GM19240 (cell line): Measurements from ENCODE around the gene EFCAB11.
"Not testable (repeated sequence)": the region's sequence is repeated elsewhere in the genome, so short reads cannot be mapped to it uniquely, and the experiment has no call there.

Source experiments
- DNase-seq: peaks from one replicate; pipeline ENCODE4 v3.0.0; 2011; ENCODE audit warnings: low spot score; ENCODE audit not compliant: insufficient read length

The EFCAB11 gene

GRCh38 chr14:89912221-89912620, 42.3 kb downstream of the EFCAB11 start:
- DNase-seq = no peak

DNA sequence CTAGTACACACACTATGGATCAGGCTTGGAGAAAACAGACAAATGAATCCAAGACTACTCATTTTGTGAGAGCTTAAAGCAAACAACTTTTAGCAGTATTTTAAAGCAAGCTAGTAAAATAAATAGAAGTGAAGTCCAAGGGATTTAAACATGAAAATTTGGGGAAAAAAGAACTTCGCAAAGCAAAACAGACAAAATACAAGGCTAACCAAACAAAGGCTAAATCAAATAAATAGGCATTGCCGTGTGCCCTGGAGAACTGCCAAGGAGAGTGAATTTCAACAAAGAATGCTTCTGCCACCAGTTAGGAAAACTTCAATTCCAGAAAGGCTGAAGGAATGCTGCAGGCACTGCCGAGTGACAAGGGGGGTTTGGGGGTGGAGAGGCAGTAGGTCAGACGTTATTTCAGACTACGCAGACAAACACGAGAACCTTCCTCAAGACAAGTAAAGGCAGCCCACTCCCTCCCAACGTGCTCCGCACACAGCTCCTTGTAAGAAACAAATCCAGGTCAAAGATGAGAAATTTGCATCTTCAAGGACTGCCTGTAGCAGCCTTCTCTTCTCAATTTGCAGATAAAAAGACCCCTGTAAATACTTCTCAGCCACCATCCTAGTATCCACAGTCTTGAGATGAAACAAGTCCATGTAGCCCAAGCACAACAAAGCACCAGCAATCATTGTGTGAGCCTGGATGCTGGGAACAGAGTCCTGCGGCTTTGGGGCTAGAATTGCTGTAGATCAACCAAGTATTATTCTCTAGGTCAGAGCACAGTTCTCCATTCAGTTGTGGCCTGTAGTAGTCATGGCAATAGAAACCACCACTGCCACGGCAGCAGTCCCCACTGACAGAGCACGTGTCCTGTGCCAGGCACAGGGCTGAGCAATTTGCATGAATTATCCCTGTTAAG, 43.3 kb downstream of the EFCAB11 start:
- DNase-seq = no peak

DNA sequence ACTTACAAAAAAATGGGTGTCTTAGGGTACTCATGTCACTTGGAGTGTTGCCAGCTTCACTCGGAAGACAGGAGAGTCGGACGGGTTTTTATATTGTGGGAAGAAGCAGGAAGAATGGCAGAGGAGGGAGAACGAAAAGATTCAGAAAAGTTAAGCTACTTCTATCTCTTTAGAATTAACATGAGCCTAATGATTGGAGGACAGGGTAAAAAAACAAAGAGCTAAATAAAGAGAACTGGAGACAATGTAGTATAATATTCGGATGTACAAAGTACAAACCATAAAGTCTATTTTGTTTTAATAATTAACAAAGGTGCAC, 43.9 kb downstream of the EFCAB11 start:
- DNase-seq = no peak

DNA sequence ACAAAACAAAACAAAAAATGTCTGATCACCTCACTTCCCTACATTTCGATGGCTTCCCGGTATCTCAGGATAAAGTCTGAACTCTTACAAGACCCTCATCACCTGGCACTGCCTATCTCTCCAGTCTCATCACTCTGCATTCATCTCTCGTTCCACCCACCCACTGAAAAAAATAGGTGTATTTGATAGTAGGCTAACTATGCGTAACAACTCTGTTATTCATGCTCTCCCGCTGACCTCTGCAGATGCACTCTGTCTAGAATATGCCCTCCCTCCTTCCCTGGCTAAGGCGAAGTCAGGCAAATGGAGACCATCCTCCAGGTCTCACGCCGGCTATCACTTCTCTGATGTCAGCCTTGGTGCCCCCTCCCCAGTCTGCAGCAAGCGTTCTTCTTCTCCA, 44.9 kb downstream of the EFCAB11 start:
- DNase-seq = no peak

DNA sequence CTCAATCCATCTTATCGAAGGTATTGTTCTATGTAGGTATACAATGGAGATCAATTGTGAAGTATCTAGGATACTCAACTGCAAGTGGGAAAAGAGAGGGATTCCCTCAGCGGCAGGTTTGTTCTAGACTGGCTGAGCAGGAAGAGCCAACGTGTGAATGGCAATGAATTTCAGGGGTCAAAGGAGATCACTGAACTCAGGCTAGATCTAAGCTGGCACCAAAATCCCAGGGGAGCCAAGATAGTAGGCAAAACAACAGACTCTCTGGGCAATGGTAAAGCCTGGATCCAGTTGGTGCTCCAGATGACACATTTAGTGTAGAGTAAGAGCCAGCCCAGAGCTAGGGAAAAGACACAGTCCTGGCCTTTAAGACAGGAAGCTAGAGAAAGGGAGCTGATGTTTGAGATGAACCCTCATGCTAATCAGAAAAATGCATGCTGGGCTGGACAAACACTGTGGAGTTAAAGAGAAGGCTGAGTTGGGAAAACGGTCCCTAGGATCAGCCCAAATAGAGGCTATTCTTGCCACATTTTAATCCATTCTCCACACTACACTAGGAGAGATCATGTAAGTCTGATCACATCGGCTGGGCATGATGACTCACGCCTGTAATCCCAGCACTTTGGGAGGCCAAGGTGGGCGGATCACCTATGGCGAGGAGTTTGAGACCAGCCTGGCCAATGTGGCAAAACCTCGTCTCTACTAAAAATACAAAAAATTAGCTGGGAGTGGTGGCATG, 45.6 kb downstream of the EFCAB11 start:
- DNase-seq = no peak

GRCh38 chr14:89907655-89908054, 46.9 kb downstream of the EFCAB11 start:
- DNase-seq = no peak

DNA sequence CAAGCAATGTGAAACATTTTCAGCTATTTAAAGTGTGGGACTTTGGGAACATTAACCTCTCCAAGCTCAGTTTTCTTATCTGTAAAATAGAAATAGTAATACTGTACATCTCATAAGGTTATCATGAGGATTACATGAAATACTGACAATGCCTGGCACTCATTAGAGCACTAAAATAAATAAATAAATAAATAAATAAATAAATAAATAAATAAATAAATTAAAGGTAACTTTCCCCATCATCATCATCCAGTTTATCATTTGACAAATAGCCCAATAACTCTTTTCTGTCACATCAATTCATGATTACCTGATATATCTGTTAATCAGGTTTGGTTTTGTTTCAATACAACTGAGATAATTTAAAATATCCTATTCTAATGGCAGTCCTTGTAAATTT, 48.5 kb downstream of the EFCAB11 start:
- no peak for DNase-seq

- no peak for DNase-seq
Measured at GRCh38 chr14:89903340-89903952, 51.1 kb downstream of the EFCAB11 start.

DNA sequence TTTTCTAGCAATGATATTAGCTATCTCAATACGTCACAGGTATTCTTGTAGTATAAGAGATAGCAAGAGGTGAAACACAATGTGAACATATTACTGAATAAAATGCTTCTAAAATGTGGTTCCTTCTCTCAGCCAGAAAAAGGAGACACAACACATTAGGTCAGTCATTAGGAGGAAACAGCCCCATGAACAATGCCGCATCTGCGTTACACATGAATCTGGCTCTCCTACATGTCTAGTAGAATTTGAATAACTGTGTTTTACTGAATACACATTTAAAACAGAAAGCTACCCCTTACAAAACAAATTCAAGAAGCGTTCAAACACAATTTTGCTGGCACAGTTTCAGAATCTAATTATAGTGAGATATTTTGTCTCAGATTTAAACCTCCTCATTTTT, 51.6 kb downstream of the EFCAB11 start:
- no peak for DNase-seq

GRCh38 chr14:89900802-89901201, 53.7 kb downstream of the EFCAB11 start:
- no peak for DNase-seq

DNA sequence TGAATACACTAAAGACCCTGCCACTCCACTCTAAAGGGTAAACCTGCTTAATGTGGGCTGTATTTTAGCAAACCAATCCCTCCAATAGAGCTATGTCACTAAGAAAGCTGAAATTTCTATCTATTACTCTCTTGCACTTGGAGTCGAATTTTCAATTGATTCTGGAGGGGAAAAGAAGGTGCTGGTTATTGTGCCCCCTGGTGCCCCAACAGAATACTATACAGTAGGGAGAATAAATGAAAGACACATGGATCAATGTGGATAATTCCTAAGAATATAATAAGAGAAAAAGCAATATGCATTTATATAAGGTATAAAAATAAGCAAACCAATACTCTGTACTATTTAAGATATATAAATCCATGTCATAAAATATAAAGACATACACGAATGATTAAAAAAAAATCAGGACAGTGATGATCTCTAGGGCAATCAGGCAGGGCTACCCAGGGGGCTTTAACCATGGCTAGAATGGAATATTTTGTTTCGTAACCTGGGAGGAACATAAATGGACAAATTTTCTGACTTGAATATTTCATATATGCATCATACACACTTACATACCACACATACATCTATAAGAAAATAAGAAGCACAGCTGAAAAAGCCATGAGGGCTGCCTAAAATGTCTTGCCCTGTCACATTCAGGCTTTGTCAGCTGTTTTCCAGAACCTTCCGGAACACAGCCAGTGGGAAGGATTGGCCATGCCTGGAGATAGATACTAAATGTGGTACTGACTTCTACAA, 54.4 kb downstream of the EFCAB11 start:
- DNase-seq = peak; percentile 9

DNA sequence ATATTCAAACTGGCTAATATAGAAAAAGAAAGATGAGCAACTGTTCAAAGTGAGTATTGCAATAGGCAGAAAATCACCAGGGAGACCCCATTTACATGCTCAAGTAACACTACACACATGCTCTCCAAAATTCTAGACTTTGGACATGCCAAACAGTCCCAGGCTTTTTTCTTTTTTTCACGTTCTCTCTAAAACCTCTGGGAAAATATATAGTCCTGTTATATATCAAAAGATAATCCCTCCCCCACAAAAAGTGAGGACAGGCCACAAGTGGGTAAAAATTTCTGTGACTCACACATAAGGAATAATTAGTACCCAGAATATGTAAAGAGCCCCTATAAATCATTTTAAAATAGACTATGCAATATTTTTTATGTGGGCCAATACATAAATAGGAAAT, 55.2 kb downstream of the EFCAB11 start:
- DNase-seq = no peak

GRCh38 chr14:89893388-89893787, 61.1 kb downstream of the EFCAB11 start:
- DNase-seq = not testable (repeated sequence)

- DNase-seq = no peak
Measured at GRCh38 chr14:89892953-89893352, 61.6 kb downstream of the EFCAB11 start.

- DNase-seq = not testable (repeated sequence)
Measured at GRCh38 chr14:89891721-89892120, 62.8 kb downstream of the EFCAB11 start.

DNA sequence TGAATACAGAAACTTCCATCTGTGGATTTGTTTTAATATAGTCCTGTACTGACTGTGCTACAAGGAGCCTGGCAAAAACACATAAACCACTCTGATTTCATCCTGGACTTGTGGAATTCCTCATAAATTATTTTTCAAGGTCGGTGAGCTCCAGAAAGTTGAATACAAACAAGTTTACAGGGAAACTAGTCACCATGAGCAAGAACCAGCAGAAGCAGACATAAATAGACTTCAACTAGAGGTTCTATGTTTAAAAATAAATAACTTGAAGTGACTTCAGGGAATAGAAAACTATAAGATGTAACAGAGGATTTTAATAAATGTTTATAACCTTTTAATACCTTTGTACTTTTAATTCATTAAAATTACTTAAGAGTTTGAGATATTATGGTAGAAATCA, 63.5 kb downstream of the EFCAB11 start:
- no peak for DNase-seq

- no peak for DNase-seq
Measured at GRCh38 chr14:89890589-89890988, 63.9 kb downstream of the EFCAB11 start.

DNA sequence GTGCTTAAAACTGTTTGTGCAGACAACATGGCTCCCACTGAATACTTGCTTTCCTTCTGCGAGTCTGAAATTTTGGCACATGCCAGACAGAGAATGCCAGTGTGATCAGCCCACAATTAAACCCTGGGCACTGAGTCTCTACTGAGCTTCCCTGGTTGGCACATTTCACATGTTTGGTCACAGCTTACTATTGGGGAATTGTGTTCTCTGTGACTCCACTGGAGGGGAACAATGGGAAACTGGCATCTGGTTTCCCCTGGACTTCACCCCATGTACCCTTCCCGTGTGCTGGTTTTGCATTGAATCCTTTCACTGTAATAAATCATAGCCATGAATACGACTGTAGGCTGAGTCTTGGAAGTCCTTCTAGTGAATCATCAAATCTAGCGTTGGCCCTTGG, 64.9 kb downstream of the EFCAB11 start:
- no peak for DNase-seq

- DNase-seq = no peak
Measured at GRCh38 chr14:89884761-89885160, 69.8 kb downstream of the EFCAB11 start.

DNA sequence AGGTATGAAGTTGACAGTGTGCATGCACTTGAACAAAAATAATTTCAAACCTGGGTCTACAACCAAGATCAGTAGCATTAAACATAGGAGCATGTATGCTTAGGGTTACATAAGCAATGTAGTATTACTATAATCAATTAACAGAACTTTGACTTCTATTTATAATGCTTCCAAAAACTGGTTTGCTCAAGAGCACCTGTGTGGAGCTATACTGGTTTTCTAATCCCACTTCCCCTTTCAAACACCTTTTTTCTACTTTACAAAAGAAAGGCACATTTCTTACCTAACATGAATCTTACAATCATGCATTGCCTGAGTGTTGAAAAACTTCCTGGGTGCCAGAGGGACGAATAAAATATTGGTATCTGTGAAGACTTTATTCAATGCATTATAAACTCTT, 72.7 kb downstream of the EFCAB11 start:
- no peak for DNase-seq

DNA sequence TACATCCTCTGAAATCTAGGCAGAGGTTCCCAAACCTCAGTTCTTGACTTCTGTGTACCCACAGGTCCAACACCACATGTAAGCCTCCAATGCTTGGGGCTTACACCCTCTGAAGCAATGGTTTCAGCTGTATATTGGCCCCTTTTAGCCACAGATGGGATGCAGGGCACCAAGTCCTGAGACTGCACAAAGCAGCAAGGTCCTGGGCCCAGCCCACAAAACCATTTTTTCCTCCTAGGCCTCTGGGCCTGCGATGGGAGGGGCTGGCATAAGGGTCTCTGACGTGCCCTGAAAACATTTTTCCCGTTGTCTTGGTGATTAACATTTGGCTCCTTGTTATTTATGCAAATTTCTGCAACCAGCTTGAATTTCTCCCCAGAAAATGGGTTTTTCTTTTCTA, 80.4 kb downstream of the EFCAB11 start:
- DNase-seq = not testable (repeated sequence)

GRCh38 chr14:89870316-89870715, 84.2 kb downstream of the EFCAB11 start:
- no peak for DNase-seq
